ENCODE results near the gene PCNP. TPM values are rescaled to one million over a fixed set of nuclear protein-coding genes. Genes with fewer than 3 reads are reported as not detected.

PCNP gene
- polyA plus RNA-seq, 1 of the 3 experiments (the other 2 are of a cell fraction): 45.8 TPM

DNA sequence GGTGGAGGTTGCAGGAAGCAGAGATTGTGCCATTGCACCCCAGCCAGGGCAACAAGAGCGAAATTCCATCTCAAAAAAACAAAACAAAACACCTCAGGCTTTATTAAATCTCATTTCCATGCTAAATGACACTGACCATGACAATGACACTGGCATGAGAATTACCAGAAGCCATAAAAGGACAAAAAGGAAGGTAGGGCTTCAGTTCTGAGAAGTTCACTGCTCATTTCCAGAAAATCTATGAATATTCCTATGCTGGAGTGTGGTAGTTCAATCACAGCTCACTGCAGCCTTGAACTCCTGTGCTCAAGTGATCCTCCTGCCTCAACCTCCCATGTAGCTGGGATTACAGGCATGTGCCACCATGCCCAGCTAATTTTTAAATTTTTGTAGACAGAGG lies 44.7 kb downstream of the PCNP start:
- Histone ChIP-seq H2AFZ (ENCODE audit: low read depth) (no peak overlapping the region), H3K79me2 (ENCODE audit: insufficient read depth) (no peaks in the 10 kb centered on the region), H3F3A (replicated peaks; ENCODE audit: insufficient read depth) (no peaks in the 10 kb centered on the region), H3K4me2 (no peak overlapping the region), H4K20me1 (ENCODE audit: insufficient read depth) (no peaks in the 10 kb centered on the region), H3K9me3 (no peaks in the 10 kb centered on the region), H3K36me3 (replicated peaks in 1 of 2; ENCODE audit: control insufficient read depth in 1 of 2, insufficient read depth in 2 of 2, low read length in 1 of 2) (no peaks in the 10 kb centered on the region), H3K4me1 (ENCODE audit: control insufficient read depth in 1 of 2, insufficient read depth in 2 of 2, low read depth in 1 of 2, low read length in 1 of 2) (no peaks in the 10 kb centered on the region), H3K27me3 (ENCODE audit: insufficient read depth) (no peaks in the 10 kb centered on the region), H3K27ac (ENCODE audit: low read depth in 2 of 2, low read length in 1 of 2) (no peak overlapping the region), H3K4me3 (ENCODE audit: low read depth in 2 of 2, low read length in 1 of 2) (no peak overlapping the region), H3K9ac (no peak overlapping the region), H3K9me2 (no peaks in the 10 kb centered on the region)
- POLR2A ChIA-PET: no interaction called here
- WGBS (ENCODE audit: low lambda C conversion rate): 25% methylated on average over 1 of the region's 1 CpG
- TF ChIP-seq, protein P1, sequence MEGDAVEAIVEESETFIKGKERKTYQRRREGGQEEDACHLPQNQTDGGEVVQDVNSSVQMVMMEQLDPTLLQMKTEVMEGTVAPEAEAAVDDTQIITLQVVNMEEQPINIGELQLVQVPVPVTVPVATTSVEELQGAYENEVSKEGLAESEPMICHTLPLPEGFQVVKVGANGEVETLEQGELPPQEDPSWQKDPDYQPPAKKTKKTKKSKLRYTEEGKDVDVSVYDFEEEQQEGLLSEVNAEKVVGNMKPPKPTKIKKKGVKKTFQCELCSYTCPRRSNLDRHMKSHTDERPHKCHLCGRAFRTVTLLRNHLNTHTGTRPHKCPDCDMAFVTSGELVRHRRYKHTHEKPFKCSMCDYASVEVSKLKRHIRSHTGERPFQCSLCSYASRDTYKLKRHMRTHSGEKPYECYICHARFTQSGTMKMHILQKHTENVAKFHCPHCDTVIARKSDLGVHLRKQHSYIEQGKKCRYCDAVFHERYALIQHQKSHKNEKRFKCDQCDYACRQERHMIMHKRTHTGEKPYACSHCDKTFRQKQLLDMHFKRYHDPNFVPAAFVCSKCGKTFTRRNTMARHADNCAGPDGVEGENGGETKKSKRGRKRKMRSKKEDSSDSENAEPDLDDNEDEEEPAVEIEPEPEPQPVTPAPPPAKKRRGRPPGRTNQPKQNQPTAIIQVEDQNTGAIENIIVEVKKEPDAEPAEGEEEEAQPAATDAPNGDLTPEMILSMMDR (IDR thresholded peaks at IDR 0.05): no peak
- TF ChIP-seq POLR2AphosphoS5 (IDR thresholded peaks at IDR 0.05; ENCODE audit: low read depth, low read length): no peak
- no peak for TF ChIP-seq GABPA (IDR thresholded peaks at IDR 0.05; ENCODE audit: low read depth)
- TF ChIP-seq, protein P2, sequence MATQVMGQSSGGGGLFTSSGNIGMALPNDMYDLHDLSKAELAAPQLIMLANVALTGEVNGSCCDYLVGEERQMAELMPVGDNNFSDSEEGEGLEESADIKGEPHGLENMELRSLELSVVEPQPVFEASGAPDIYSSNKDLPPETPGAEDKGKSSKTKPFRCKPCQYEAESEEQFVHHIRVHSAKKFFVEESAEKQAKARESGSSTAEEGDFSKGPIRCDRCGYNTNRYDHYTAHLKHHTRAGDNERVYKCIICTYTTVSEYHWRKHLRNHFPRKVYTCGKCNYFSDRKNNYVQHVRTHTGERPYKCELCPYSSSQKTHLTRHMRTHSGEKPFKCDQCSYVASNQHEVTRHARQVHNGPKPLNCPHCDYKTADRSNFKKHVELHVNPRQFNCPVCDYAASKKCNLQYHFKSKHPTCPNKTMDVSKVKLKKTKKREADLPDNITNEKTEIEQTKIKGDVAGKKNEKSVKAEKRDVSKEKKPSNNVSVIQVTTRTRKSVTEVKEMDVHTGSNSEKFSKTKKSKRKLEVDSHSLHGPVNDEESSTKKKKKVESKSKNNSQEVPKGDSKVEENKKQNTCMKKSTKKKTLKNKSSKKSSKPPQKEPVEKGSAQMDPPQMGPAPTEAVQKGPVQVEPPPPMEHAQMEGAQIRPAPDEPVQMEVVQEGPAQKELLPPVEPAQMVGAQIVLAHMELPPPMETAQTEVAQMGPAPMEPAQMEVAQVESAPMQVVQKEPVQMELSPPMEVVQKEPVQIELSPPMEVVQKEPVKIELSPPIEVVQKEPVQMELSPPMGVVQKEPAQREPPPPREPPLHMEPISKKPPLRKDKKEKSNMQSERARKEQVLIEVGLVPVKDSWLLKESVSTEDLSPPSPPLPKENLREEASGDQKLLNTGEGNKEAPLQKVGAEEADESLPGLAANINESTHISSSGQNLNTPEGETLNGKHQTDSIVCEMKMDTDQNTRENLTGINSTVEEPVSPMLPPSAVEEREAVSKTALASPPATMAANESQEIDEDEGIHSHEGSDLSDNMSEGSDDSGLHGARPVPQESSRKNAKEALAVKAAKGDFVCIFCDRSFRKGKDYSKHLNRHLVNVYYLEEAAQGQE (IDR thresholded peaks at IDR 0.05; ENCODE audit: low read depth, low read length): no peak
- TF ChIP-seq TCF12 (IDR thresholded peaks at IDR 0.05): no peak
- TF ChIP-seq EZH2phosphoT487 (IDR thresholded peaks at IDR 0.05; ENCODE audit: borderline replicate concordance, low read depth): no peak
- TF ChIP-seq, protein P3, sequence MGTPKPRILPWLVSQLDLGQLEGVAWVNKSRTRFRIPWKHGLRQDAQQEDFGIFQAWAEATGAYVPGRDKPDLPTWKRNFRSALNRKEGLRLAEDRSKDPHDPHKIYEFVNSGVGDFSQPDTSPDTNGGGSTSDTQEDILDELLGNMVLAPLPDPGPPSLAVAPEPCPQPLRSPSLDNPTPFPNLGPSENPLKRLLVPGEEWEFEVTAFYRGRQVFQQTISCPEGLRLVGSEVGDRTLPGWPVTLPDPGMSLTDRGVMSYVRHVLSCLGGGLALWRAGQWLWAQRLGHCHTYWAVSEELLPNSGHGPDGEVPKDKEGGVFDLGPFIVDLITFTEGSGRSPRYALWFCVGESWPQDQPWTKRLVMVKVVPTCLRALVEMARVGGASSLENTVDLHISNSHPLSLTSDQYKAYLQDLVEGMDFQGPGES (IDR thresholded peaks at IDR 0.05; ENCODE audit: low read depth, low read length): no peak
- no peak for TF ChIP-seq TEAD4 (IDR thresholded peaks at IDR 0.05; ENCODE audit: borderline replicate concordance, insufficient read depth)
- TF ChIP-seq FOSL2 (IDR thresholded peaks at IDR 0.05; ENCODE audit: borderline replicate concordance, low read depth): no peak
- TF ChIP-seq, protein P4, sequence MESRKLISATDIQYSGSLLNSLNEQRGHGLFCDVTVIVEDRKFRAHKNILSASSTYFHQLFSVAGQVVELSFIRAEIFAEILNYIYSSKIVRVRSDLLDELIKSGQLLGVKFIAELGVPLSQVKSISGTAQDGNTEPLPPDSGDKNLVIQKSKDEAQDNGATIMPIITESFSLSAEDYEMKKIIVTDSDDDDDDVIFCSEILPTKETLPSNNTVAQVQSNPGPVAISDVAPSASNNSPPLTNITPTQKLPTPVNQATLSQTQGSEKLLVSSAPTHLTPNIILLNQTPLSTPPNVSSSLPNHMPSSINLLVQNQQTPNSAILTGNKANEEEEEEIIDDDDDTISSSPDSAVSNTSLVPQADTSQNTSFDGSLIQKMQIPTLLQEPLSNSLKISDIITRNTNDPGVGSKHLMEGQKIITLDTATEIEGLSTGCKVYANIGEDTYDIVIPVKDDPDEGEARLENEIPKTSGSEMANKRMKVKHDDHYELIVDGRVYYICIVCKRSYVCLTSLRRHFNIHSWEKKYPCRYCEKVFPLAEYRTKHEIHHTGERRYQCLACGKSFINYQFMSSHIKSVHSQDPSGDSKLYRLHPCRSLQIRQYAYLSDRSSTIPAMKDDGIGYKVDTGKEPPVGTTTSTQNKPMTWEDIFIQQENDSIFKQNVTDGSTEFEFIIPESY (IDR thresholded peaks at IDR 0.05; ENCODE audit: borderline replicate concordance, low read depth): no peak
- TF ChIP-seq TAF1 (IDR thresholded peaks at IDR 0.05; ENCODE audit: borderline replicate concordance, low read depth, low read length): no peak
- no peak for TF ChIP-seq RXRA (IDR thresholded peaks at IDR 0.05; ENCODE audit: borderline replicate concordance, low read depth)
- no peak for TF ChIP-seq MXI1 (IDR thresholded peaks at IDR 0.05; ENCODE audit: low read depth, low read length)
- TF ChIP-seq NFIC (IDR thresholded peaks at IDR 0.05; ENCODE audit: borderline replicate concordance): no peak
- no peak for TF ChIP-seq RCOR1 (IDR thresholded peaks at IDR 0.05; ENCODE audit: low read length)
- DNase-seq: no peak
- CTCF ChIA-PET: interaction anchor here (1.2 kb wide), 1 partner anchor 45 kb away, joined by 3 read pairs; no protein-coding TSS in a partner anchor
